Measurements from ENCODE around the gene GARIN6.

GARIN6 gene

DNA sequence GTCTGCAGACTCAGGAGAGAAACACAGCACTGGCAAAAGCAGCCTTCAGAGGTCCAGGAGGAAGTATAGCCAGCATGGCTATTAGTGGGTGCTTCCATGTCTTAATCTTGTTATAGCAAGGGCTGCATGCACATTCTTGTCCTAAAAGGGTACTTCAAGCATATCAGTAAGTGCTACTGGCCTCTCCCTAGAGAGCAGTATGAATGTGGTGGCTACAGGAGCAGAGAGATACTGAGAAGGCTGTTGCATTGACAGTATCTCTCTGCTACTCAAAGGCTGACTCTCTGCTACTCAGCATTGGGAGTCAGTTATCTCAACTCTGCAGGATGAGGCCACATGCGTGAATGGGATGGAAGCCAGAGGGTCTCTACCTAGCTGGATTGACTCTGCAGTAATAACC lies 2.0 kb downstream of the GARIN6 start:
- TF ChIP-seq JUND (IDR thresholded peaks at IDR 0.05; ENCODE audit: low read depth), result no peak
- in situ Hi-C loops (cut with HindIII; ENCODE audit: low pct_unique_long_range_greater_than_20kb, low sequenced_read_pairs), result no loop called here
- DNase-seq (ENCODE audit: low read depth in 1 of 2, low spot score in 1 of 2), result no peak

DNA sequence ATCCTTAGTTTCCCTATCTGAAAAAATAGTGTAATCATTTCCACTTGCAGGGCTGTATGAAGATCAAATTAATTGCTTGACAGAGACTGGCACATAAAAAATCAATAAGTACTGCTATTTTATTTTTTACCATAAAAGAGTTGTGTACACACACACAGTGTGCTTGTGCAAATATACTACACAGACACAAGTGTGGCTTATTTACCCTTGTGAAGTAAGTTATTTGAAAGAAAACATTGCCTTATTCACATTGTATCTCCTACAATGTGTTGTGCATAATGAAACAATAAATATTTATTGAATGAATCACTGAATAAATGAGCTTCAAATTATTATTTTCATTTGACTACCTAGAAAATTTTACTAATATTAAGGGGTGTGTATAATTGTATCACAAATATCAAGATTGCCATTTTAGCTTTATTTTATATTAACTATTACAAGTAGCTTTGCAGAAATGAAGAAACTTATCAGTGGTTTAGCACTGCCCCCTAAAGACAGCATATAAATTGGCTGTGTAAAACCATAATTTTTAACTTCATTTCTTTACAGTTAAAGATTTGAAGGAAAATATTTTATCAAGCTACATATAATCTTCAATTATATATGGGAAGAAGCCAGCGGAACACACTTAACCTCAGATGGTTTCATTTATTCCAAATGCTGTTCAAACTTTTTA lies 11.3 kb downstream of the GARIN6 start:
- DNase-seq (ENCODE audit: low read depth in 1 of 2, low spot score in 1 of 2), result no peak
- in situ Hi-C loops (cut with HindIII; ENCODE audit: low pct_unique_long_range_greater_than_20kb, low sequenced_read_pairs), result no loop called here
- no peak for TF ChIP-seq JUND (IDR thresholded peaks at IDR 0.05; ENCODE audit: low read depth)

DNA sequence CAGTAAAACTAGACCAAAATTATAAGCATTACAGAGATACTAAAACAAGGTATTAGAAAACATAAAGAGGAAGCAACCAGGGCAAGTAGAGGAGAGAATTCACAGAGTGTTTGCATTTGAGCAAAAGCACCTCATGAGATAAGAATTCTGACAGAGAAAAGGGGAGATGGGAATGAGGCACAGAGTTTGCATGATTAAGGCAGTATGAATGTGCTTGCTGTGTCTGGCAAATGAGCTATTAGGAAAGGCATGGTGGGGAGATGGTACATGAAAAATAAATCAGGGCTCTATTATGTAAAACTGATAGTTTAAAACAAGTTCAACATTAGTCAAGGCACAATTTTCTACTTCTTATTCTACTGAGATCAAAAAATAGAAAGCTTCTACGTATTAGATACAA lies 23.1 kb downstream of the GARIN6 start:
- no peak for DNase-seq (ENCODE audit: low read depth in 1 of 2, low spot score in 1 of 2)
- in situ Hi-C loops (cut with HindIII; ENCODE audit: low pct_unique_long_range_greater_than_20kb, low sequenced_read_pairs), result no loop called here

DNA sequence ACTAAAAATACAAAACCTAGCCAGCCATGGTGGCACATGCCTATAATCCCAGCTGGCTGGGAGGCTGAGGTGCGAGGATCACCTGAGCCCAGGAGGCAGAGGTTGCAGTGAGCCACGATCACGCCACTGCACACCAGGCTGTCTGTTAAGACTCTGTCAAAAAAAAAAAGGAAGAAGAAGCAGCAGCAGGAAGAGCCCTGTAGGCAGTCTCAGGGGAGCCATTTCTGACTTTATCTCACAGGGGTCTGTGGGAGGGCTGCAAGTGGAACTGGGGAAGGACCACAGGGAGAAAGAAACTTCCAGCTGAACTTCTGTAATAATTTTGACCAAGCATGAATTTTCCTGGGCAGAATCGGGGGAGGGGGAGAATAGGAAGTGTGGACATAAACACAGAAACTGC lies 32.7 kb downstream of the GARIN6 start:
- no peak for TF ChIP-seq JUND (IDR thresholded peaks at IDR 0.05; ENCODE audit: low read depth)
- DNase-seq (ENCODE audit: low read depth in 1 of 2, low spot score in 1 of 2), result no peak
- in situ Hi-C loops (cut with HindIII; ENCODE audit: low pct_unique_long_range_greater_than_20kb, low sequenced_read_pairs), result no loop called here

More for the DNA sequence above, 23.1 kb downstream of the GARIN6 start:
- TF ChIP-seq JUND (IDR thresholded peaks at IDR 0.05; ENCODE audit: low read depth), result no peak

DNA sequence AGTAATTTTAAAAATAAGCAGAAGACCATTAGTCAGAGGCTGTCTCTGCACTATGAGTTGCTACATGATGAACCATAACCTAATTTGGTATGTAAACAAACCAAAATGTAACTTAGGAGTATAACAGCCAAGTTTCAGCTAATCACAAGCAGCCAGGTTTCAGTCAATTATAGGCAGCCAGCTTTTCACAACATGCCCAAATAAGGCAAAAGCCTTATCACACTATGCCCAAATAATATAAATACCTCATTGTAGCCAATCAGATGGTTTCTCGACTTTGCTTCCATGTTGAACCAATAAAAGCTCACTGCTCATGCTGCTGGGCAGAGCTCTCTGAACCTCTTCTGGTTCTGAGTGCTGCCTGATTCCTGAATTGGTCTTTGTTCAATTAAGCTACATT lies 38.6 kb downstream of the GARIN6 start:
- in situ Hi-C loops (cut with HindIII; ENCODE audit: low pct_unique_long_range_greater_than_20kb, low sequenced_read_pairs), result no loop called here
- no peak for TF ChIP-seq JUND (IDR thresholded peaks at IDR 0.05; ENCODE audit: low read depth)

DNA sequence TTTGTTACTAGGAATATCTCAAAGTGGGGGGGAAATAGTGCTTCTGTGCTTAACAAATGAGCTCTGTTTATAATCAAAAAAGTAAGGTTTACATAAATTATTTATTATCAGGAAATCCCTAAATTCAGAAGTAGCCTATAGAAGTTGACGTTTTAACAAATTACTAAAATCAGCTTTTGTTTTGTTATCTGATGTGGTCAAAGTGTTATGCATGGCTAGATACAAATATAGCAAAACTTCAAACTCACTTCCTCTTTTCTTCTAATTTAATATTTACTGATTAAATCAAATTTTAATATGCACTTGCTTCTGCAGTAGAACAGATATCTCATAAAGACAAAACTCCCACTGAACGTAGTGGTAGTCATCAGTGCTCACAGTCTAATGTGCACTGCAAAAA lies 47.5 kb downstream of the GARIN6 start:
- no peak for DNase-seq (ENCODE audit: low read depth in 1 of 2, low spot score in 1 of 2)
- in situ Hi-C loops (cut with HindIII; ENCODE audit: low pct_unique_long_range_greater_than_20kb, low sequenced_read_pairs), result no loop called here
- TF ChIP-seq JUND (IDR thresholded peaks at IDR 0.05; ENCODE audit: low read depth), result no peak

More for the DNA sequence above, 38.6 kb downstream of the GARIN6 start:
- no peak for DNase-seq (ENCODE audit: low read depth in 1 of 2, low spot score in 1 of 2)
